ENCODE measurements around the gene MEIOB.

GRCh38 chr16:1890024-1890707 lies 18.2 kb upstream of the MEIOB start:
- TF ChIP-seq, protein P1, sequence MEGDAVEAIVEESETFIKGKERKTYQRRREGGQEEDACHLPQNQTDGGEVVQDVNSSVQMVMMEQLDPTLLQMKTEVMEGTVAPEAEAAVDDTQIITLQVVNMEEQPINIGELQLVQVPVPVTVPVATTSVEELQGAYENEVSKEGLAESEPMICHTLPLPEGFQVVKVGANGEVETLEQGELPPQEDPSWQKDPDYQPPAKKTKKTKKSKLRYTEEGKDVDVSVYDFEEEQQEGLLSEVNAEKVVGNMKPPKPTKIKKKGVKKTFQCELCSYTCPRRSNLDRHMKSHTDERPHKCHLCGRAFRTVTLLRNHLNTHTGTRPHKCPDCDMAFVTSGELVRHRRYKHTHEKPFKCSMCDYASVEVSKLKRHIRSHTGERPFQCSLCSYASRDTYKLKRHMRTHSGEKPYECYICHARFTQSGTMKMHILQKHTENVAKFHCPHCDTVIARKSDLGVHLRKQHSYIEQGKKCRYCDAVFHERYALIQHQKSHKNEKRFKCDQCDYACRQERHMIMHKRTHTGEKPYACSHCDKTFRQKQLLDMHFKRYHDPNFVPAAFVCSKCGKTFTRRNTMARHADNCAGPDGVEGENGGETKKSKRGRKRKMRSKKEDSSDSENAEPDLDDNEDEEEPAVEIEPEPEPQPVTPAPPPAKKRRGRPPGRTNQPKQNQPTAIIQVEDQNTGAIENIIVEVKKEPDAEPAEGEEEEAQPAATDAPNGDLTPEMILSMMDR (IDR thresholded peaks at IDR 0.05) = no peak
- TF ChIP-seq POLR2A (IDR thresholded peaks at IDR 0.05) = no peak

Data from body of pancreas (tissue), 4 donors.